ENCODE measurements around the gene GPM6B.

Gene GPM6B, protein sequence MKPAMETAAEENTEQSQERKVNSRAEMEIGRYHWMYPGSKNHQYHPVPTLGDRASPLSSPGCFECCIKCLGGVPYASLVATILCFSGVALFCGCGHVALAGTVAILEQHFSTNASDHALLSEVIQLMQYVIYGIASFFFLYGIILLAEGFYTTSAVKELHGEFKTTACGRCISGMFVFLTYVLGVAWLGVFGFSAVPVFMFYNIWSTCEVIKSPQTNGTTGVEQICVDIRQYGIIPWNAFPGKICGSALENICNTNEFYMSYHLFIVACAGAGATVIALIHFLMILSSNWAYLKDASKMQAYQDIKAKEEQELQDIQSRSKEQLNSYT

DNA sequence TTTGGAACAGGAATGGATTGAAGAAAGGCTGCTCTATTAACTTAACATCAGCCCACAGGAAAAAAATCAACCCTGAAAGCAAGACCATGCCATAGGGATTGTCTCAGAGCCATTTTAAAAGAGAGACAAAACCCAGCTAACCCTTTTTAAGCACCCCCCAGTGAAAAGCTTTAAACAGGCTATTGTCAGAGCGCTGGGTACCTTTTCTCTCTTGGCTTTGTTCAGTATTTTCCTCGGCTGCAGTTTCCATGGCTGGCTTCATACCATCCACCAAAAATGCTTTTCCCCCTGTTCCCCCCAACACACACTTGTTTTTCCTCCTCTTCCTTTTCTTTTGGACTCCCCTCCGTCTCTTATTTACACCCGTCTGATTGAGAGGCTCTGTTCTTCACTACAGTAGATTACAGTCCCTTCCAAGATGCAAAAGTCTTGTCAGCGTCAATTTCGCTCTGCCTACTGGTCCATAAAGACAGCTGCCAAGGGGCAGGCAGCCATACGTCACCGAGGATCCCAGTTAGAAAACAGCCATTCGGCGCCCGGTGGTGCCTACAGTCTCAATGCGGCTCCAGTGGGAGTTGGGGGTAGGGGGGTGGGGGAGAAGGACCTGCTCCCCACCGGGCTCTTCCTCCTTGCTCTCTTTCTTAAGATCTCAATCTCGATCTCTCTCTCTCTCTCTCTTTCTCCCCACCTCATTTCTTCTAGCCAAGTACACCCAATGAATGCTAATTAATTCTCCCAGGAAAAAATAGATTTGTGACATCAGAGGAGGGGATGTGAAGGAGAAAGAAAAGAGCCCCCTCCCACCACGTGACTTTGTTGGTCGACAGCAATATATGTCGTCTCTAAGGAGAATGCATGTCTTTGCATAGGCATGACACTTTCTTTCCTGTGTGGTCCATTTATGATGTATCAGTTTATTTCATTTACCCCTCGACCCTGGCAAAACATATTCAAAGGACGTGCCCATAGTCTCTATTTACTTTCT is at the start of gene GPM6B:
TSS of gene GPM6B (minus strand) at position 451 of the 985 bp plus-strand sequence. CDS start at position 262, 189 bp downstream.
- no peak within 1 kb of the TSS for H2AFZ ChIP-seq (ENCODE audit: low read depth)
- no peaks in the 10 kb centered on the region for H3K27me3 ChIP-seq (ENCODE audit: insufficient read depth, low read depth)
- no peak within 1 kb of the TSS for H3K4me2 ChIP-seq
- H3K36me3 ChIP-seq (ENCODE audit: insufficient read depth), result no peaks in the 10 kb centered on the region
- no peak within 1 kb of the TSS for H3K27ac ChIP-seq
- TF ChIP-seq, protein P1, sequence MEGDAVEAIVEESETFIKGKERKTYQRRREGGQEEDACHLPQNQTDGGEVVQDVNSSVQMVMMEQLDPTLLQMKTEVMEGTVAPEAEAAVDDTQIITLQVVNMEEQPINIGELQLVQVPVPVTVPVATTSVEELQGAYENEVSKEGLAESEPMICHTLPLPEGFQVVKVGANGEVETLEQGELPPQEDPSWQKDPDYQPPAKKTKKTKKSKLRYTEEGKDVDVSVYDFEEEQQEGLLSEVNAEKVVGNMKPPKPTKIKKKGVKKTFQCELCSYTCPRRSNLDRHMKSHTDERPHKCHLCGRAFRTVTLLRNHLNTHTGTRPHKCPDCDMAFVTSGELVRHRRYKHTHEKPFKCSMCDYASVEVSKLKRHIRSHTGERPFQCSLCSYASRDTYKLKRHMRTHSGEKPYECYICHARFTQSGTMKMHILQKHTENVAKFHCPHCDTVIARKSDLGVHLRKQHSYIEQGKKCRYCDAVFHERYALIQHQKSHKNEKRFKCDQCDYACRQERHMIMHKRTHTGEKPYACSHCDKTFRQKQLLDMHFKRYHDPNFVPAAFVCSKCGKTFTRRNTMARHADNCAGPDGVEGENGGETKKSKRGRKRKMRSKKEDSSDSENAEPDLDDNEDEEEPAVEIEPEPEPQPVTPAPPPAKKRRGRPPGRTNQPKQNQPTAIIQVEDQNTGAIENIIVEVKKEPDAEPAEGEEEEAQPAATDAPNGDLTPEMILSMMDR (conservative IDR thresholded peaks at IDR 0.05; ENCODE audit: low read depth, low read length), result no peak
- no peak within 1 kb of the TSS for H3K4me3 ChIP-seq (IDR thresholded peaks at IDR 0.05; ENCODE audit: insufficient read depth, low read depth, low read length)
- no peak within 1 kb of the TSS for H3K9ac ChIP-seq
- no peaks in the 10 kb centered on the region for H3K4me1 ChIP-seq (ENCODE audit: low read depth, poor library complexity, severe bottlenecking)
- no peaks in the 10 kb centered on the region for H4K20me1 ChIP-seq (ENCODE audit: insufficient read depth)
- no peaks in the 10 kb centered on the region for H3K79me2 ChIP-seq (ENCODE audit: insufficient read depth, low read depth)

DNA sequence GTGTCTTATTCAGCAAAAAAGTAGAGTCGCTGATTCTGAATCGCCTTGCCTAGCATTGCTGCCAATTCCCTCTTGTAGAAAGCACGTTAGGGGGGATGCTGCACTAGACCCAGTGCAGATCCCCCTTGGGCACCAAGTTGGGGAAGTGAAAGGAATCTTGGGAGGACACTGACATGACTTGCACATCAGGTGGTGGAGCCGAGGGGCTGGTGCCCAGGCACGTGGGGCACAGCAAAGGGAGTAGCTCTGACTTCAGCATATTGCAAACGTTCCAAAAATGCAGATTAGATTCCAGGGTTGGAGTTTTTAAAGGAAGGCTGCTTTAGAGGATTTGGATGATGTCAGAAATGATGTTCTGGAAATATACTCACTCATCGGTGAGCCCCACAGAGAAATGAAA is 47.4 kb upstream of the GPM6B start:
- H3K4me3 ChIP-seq (IDR thresholded peaks at IDR 0.05; ENCODE audit: insufficient read depth, low read depth, low read length), result no peak overlapping the region
- H4K20me1 ChIP-seq (ENCODE audit: insufficient read depth), result no peaks in the 10 kb centered on the region
- H3K79me2 ChIP-seq (ENCODE audit: insufficient read depth, low read depth), result no peaks in the 10 kb centered on the region
- no peaks in the 10 kb centered on the region for H3K36me3 ChIP-seq (ENCODE audit: insufficient read depth)
- TF ChIP-seq, protein P1 (conservative IDR thresholded peaks at IDR 0.05; ENCODE audit: low read depth, low read length), result no peak
- H3K27me3 ChIP-seq (ENCODE audit: insufficient read depth, low read depth), result no peaks in the 10 kb centered on the region
- H3K4me1 ChIP-seq (ENCODE audit: low read depth, poor library complexity, severe bottlenecking), result peaks cover 18% of the 10 kb centered on the region
- no peak overlapping the region for H3K27ac ChIP-seq
- H2AFZ ChIP-seq (ENCODE audit: low read depth), result no peak overlapping the region
- no peak overlapping the region for H3K4me2 ChIP-seq
- no peak overlapping the region for H3K9ac ChIP-seq

DNA sequence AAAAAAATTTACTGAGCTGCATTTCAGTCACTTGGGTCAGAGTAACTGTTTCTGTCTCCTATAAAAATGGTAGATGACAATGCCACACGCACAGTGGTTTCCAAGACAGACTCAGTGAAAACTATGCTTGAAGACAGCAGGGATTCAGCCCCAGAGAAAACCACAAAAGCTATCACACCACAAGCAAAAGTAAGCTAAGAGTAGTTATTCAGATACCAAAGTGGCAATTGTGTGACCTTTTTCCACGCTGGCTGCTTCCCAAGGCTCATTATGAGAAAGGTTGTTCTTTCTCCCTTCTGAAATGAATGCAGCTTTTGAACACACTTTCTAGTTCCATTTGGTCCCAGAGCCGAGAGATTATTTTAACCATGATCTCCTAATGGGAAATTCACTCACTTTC is 46.4 kb upstream of the GPM6B start:
- no peaks in the 10 kb centered on the region for H4K20me1 ChIP-seq (ENCODE audit: insufficient read depth)
- no peak overlapping the region for H3K27ac ChIP-seq

DNA sequence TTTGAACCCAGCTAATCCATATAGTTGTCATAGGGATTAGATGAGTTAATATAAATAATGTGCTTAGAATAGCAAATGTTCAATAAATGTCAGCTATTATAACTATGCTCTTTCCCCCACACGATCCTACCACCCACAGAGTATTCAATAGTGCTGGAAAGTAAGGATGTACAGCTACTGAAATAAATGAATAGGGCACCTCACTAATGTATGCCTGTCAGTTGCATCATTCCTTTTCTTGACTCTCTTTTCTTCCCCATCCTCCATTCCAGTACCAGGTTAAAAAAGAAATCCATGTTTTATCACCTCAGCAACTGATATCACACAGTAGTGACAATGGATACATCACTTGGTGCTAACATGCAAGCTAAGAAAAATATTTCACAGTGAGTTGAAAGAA is 42.8 kb upstream of the GPM6B start:
- no peak overlapping the region for H3K27ac ChIP-seq
- H3K79me2 ChIP-seq (ENCODE audit: insufficient read depth, low read depth), result no peaks in the 10 kb centered on the region
- H3K27me3 ChIP-seq (ENCODE audit: insufficient read depth, low read depth), result no peaks in the 10 kb centered on the region
- no peak overlapping the region for H3K9ac ChIP-seq
- TF ChIP-seq, protein P1 (conservative IDR thresholded peaks at IDR 0.05; ENCODE audit: low read depth, low read length), result no peak
- no peaks in the 10 kb centered on the region for H3K36me3 ChIP-seq (ENCODE audit: insufficient read depth)
- no peak overlapping the region for H3K4me2 ChIP-seq
- H2AFZ ChIP-seq (ENCODE audit: low read depth), result no peak overlapping the region
- H3K4me3 ChIP-seq (IDR thresholded peaks at IDR 0.05; ENCODE audit: insufficient read depth, low read depth, low read length), result no peak overlapping the region
- no peaks in the 10 kb centered on the region for H4K20me1 ChIP-seq (ENCODE audit: insufficient read depth)
- H3K4me1 ChIP-seq (ENCODE audit: low read depth, poor library complexity, severe bottlenecking), result peaks cover 54% of the 10 kb centered on the region

More for the DNA sequence above, 46.4 kb upstream of the GPM6B start:
- H3K4me1 ChIP-seq (ENCODE audit: low read depth, poor library complexity, severe bottlenecking), result peaks cover 18% of the 10 kb centered on the region
- TF ChIP-seq, protein P1 (conservative IDR thresholded peaks at IDR 0.05; ENCODE audit: low read depth, low read length), result no peak
- H3K4me3 ChIP-seq (IDR thresholded peaks at IDR 0.05; ENCODE audit: insufficient read depth, low read depth, low read length), result no peak overlapping the region
- no peaks in the 10 kb centered on the region for H3K36me3 ChIP-seq (ENCODE audit: insufficient read depth)
- no peak overlapping the region for H3K9ac ChIP-seq
- H3K4me2 ChIP-seq, result peak overlapping the region; percentile 2; the same call in 1 of the 2 replicates
- H3K27me3 ChIP-seq (ENCODE audit: insufficient read depth, low read depth), result no peaks in the 10 kb centered on the region
- H3K79me2 ChIP-seq (ENCODE audit: insufficient read depth, low read depth), result no peaks in the 10 kb centered on the region
- no peak overlapping the region for H2AFZ ChIP-seq (ENCODE audit: low read depth)
